IMR-90 (cell line): ENCODE measurements around the gene PARP1.

Experiments used
- BHLHE40 ChIP-seq: fragments of 150-350 bp; IDR thresholded peaks from 2 replicates; pipeline ENCODE4 v1.6.1; 2016; ENCODE audit warnings: mild to moderate bottlenecking, low read depth, low read length
- CEBPB ChIP-seq: IDR thresholded peaks from 2 replicates; pipeline ENCODE4 v1.6.1; 2012; ENCODE audit warnings: low read depth, low read length, improper control_type of control experiment
- CTCF ChIP-seq: conservative IDR thresholded peaks from 2 replicates; pipeline ENCODE4 v1.5.1; 2012; ENCODE audit warnings: mild to moderate bottlenecking, low read depth, low read length, improper control_type of control experiment
- ELK1 ChIP-seq: fragments of 150-350 bp; IDR thresholded peaks from 2 replicates; pipeline ENCODE4 v1.6.1; 2016; ENCODE audit warnings: low read depth, mild to moderate bottlenecking, low read length, moderate library complexity, borderline replicate concordance
- FOS ChIP-seq: fragments of 150-350 bp; IDR thresholded peaks from 2 replicates; pipeline ENCODE4 v1.6.1; 2016; ENCODE audit warnings: low read depth, low read length
- MAFK ChIP-seq: IDR thresholded peaks from 2 replicates; pipeline ENCODE4 v1.6.1; 2012; ENCODE audit warnings: low read depth, low read length, improper control_type of control experiment
- MAZ ChIP-seq: IDR thresholded peaks from 2 replicates; pipeline ENCODE4 v1.6.1; 2012; ENCODE audit warnings: low read depth, mild to moderate bottlenecking, low read length, improper control_type of control experiment, moderate library complexity, borderline replicate concordance
- POLR2A ChIP-seq: IDR thresholded peaks from 2 replicates; pipeline ENCODE4 v1.6.1; 2012; ENCODE audit warnings: mild to moderate bottlenecking, low read depth, low read length
- RAD21 ChIP-seq: IDR thresholded peaks from 2 replicates; pipeline ENCODE4 v1.6.1; 2012; ENCODE audit warnings: low read length, improper control_type of control experiment
- RFX5 ChIP-seq: IDR thresholded peaks from 2 replicates; pipeline ENCODE4 v1.8.0; 2012; ENCODE audit warnings: low read depth, mild to moderate bottlenecking, low read length, moderate library complexity
- SMC3 ChIP-seq: fragments of 150-350 bp; IDR thresholded peaks from 2 replicates; pipeline ENCODE4 v1.6.1; 2016; ENCODE audit warnings: low read depth, mild to moderate bottlenecking, antibody characterized with exemption, low read length, moderate library complexity

GRCh38 chr1:226397011-226397926 lies 10.6 kb downstream of the PARP1 start:
- TF ChIP-seq CTCF (no peak), POLR2A (no peak), CEBPB (no peak), BHLHE40 (no peak), ELK1 (no peak), MAFK (no peak), RFX5 (no peak), FOS (no peak), RAD21 (no peak), SMC3 (no peak), MAZ (no peak)
